Sigmoid colon (tissue), 4 donors: ENCODE data around the gene ZFPL1.

ENCODE experiments used
- EP300 ChIP-seq, 4 donors: sonication (generic); formaldehyde crosslinking; IDR thresholded peaks; one replicate each; pipeline ENCODE4 v1.6.1; 2017; ENCODE audit warnings: antibody characterized with exemption in 4 of 4
- POLR2A ChIP-seq, 2 donors: fragments of 450-650 bp; IDR thresholded peaks; one replicate each; pipeline ENCODE4 v1.6.1; 2016; ENCODE audit warnings: antibody characterized with exemption in 2 of 2, mild to moderate bottlenecking in 2 of 2, moderate library complexity in 2 of 2
- TF ChIP-seq, protein P1 (sequence below), 4 experiments: fragments of 450-650 bp in 3 of 4; fragments of 200-600 bp in 1 of 4; IDR thresholded peaks; one replicate each; pipeline ENCODE4 v1.5.1; 2016 to 2019; ENCODE audit warnings: antibody characterized with exemption in 4 of 4, mild to moderate bottlenecking in 3 of 4, moderate library complexity in 2 of 4

- TF ChIP-seq, protein P1, sequence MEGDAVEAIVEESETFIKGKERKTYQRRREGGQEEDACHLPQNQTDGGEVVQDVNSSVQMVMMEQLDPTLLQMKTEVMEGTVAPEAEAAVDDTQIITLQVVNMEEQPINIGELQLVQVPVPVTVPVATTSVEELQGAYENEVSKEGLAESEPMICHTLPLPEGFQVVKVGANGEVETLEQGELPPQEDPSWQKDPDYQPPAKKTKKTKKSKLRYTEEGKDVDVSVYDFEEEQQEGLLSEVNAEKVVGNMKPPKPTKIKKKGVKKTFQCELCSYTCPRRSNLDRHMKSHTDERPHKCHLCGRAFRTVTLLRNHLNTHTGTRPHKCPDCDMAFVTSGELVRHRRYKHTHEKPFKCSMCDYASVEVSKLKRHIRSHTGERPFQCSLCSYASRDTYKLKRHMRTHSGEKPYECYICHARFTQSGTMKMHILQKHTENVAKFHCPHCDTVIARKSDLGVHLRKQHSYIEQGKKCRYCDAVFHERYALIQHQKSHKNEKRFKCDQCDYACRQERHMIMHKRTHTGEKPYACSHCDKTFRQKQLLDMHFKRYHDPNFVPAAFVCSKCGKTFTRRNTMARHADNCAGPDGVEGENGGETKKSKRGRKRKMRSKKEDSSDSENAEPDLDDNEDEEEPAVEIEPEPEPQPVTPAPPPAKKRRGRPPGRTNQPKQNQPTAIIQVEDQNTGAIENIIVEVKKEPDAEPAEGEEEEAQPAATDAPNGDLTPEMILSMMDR (IDR thresholded peaks at IDR 0.05): no peak
- TF ChIP-seq POLR2A (IDR thresholded peaks at IDR 0.05) (no peak), EP300 (IDR thresholded peaks at IDR 0.05) (no peak)
These were observed 49.1 kb downstream of the ZFPL1 start for GRCh38 chr11:65132988-65133700.
